Right lobe of liver (tissue), 4 donors: ENCODE results near the gene NPAP1.

Source experiments
- CTCF ChIP-seq, 4 donors: fragments of 200-600 bp in 3 of 4; fragments of 450-650 bp in 1 of 4; IDR thresholded peaks; one replicate each; pipeline versions ENCODE4 v1.5.1 to v1.8.0; 2016 to 2022; ENCODE audit warnings: antibody characterized with exemption in 4 of 4, mild to moderate bottlenecking in 2 of 4
- POLR2A ChIP-seq: fragments of 450-650 bp; IDR thresholded peaks from one replicate; pipeline ENCODE4 v1.6.1; 2017; ENCODE audit warnings: antibody characterized with exemption, mild to moderate bottlenecking
- donor health status: DM: no; HTN: no; CAD: no.
- donor health status: DM: no; HTN: no; CAD: no.
- donor health status: DM: no; HTN: yes; CAD: no.

- no peak for TF ChIP-seq CTCF (IDR thresholded peaks at IDR 0.05)
- TF ChIP-seq POLR2A: no peak
Observed at GRCh38 chr15:24676431-24676830, 856 bp downstream of the NPAP1 start.
